Endothelial cell of hepatic sinusoid (primary cell): ENCODE data around the gene CHTF18.

Experiments
- in situ Hi-C: cut with HindIII; loops from 2 replicates; pipeline ENCODE4 v1.10.0; 2017; ENCODE audit warnings: low sequenced_read_pairs

Gene CHTF18

GRCh38 chr16:760065-760464 is 28.4 kb upstream of the CHTF18 start:
- in situ Hi-C loops = no loop called here

GRCh38 chr16:760545-761343 is 27.7 kb upstream of the CHTF18 start, which contains the start of gene MSLN:
TSS of gene MSLN (plus strand) at chr16:760734. CDS start at chr16:762681, 1,947 bp downstream.
- in situ Hi-C loops = no loop called here

- in situ Hi-C loops = no loop called here
Observed at GRCh38 chr16:761625-762513, 26.6 kb upstream of the CHTF18 start.

- in situ Hi-C loops = no loop called here
Observed at GRCh38 chr16:762595-763268, 25.7 kb upstream of the CHTF18 start.

DNA sequence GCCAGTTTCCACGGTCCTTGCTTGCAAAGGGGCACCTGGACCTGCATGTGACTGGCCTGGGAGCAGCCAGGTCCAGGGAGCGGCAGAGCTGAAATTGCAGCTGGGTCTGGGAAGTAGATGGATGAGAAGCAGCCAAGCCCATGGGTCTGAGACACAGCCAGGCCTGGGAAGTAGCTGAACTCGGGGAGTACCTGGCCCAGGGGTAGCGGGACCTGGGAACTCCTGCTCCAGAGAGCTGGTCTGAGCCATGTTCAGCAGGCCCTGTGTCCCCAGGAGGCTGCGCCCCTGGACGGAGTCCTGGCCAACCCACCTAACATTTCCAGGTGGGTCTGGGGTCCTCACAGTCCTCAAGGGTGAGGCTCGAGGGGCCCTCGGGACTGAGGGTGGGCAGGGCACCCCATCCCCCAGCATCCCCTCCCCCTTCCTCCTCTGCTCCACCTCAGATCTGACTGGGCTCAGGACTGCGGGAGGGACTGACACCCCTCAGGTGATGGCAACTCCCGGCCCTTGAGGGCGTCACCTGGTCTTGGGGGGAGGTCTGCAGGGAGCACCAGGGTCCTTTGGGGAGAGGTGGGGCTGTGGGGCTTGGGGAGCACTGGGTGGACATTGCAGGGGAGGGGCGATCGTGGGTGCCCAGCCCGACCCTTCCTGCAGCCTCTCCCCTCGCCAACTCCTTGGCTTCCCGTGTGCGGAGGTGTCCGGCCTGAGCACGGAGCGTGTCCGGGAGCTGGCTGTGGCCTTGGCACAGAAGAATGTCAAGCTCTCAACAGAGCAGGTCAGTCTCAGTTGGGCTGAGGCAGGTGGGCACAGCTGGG is 24.8 kb upstream of the CHTF18 start:
- in situ Hi-C loops = no loop called here

GRCh38 chr16:764184-764750 is 24.2 kb upstream of the CHTF18 start:
- in situ Hi-C loops = no loop called here

GRCh38 chr16:764848-765487 is 23.5 kb upstream of the CHTF18 start:
- in situ Hi-C loops = no loop called here

DNA sequence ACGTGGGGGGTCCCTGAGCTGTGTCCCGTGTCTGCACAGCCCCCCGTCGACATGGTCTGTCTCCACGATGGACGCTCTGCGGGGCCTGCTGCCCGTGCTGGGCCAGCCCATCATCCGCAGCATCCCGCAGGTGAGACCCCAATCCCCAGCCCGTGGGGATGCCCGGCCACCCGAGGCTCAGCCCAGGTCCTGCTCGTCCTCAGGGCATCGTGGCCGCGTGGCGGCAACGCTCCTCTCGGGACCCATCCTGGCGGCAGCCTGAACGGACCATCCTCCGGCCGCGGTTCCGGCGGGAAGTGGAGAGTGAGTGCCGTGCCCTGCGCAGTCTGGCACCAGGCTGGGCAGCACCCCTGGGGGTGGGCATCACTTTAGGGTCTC is 22.9 kb upstream of the CHTF18 start:
- in situ Hi-C loops = no loop called here

- in situ Hi-C loops = no loop called here
Observed at GRCh38 chr16:766008-766819, 22.2 kb upstream of the CHTF18 start.

DNA sequence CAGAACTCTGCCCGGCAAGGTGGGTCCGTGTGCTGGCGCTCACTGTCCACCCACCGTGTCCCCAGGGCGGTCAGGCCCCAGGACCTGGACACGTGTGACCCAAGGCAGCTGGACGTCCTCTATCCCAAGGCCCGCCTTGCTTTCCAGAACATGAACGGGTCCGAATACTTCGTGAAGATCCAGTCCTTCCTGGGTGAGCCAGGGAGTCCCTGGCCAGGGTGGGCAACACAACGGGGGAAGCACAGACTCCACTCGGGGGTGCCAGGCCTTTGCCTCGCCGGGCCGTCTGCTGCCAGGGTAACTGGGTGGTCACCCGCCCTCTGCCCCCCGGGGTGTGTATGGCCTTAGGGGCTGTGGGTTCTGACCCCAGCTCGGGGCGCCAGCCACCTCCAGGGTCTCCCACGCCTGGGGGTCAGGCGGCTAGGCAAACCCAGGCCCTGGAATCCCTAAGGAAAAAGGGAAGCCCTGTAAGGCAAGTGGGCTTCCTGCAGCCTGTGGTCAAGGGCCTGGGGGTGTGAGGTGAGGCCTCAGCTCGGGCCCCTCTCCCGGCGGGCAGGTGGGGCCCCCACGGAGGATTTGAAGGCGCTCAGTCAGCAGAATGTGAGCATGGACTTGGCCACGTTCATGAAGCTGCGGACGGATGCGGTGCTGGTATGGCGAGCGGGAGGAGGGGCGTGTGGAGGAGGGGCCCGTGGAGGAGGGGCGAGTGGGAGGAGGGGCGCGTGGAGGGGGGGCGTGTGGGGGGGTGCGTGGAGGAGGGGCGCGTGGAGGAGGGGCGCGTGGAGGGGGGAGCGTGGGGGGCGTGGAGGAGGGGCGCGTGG is 21.4 kb upstream of the CHTF18 start:
- in situ Hi-C loops = no loop called here

- in situ Hi-C loops = no loop called here
Observed at GRCh38 chr16:767743-768235, 20.6 kb upstream of the CHTF18 start.

DNA sequence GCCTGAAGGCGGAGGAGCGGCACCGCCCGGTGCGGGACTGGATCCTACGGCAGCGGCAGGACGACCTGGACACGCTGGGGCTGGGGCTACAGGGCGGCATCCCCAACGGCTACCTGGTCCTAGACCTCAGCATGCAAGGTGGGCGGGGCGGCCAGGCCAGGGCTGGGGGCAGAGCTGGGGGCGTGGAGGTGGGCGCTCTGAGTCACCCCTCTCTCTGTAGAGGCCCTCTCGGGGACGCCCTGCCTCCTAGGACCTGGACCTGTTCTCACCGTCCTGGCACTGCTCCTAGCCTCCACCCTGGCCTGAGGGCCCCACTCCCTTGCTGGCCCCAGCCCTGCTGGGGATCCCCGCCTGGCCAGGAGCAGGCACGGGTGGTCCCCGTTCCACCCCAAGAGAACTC is 20.0 kb upstream of the CHTF18 start:
- in situ Hi-C loops = no loop called here

DNA sequence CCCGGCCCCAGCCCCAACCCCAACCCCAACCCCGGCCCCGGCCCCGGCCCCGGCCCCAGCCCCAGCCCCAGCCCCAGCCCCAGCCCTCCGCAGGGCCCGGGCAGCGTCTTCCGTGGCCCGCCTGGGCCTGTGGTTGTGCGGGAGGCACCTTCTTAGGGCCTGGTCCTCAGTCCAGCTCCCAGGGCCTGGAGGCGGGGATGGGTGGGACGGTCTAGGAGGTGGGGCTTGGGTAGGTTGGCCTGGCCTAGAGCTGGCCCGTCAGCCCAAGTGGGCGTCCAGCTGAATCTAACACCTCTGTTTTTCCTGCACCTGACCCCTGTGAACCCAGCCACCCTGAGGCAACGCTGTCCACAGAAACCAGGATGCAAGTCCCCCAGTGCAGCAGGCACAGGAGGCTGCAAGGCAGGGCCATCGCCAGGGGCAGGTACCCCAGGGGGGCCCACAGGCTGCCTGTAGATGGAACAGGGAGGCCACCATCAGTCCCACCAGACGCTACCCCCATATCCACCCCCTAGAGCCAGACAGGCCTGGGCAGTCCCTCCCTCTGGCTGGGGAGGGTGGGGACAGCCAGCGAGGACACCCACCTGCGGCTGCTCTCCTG is 19.1 kb upstream of the CHTF18 start:
- in situ Hi-C loops = no loop called here

GRCh38 chr16:769934-770333 is 18.5 kb upstream of the CHTF18 start:
- in situ Hi-C loops = no loop called here

DNA sequence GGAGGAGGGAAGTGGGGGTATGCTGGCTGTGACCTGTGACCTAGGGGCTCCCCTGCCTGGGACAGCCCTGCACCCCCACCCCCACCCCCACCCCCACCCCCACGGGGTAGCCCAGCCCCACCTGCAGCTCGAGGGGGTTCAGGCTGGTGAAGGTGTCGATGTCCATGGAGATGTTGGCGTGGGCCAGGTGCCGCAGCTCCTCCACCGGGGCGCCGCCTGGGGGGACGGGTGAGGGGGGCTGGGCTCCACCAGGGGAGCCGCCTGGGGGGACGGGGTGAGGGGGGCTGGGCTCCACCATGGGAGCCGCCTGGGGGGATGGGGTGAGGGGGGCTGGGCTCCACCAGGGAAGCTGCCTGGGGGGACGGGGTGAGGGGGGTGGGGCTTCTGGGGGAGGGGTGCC is 18.0 kb upstream of the CHTF18 start:
- in situ Hi-C loops = no loop called here

DNA sequence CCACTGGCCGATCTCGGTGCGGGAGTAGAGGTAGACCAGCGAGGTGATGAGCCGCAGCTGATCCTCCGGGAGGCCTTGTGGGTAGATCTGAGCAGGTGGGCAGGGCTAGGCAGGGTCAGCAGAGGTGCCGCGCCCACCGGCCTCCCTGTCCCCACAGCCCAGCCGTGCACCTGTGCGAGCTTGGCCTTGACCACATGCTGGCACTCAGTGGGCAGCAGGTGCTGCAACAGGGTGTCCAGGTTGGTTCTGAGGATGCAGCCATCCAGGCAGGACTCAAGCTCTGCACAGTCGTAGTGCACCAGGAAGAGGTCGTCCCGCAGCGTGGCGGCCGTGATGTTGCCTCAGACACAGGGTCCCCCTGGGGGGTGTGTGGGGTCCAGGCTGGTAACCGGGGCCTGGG is 15.5 kb upstream of the CHTF18 start:
- in situ Hi-C loops = no loop called here
